Fibroblast of villous mesenchyme (primary cell): ENCODE measurements around the gene ALKBH5. TPM values are rescaled to one million over a fixed set of nuclear protein-coding genes. Genes with fewer than 3 reads are reported as not detected.

Experiments
- DNase-seq: peaks from one replicate; pipeline ENCODE4 v3.0.0-alpha.2; 2010; ENCODE audit warnings: low read depth
- H3K4me3 ChIP-seq: 2 replicates; pipeline ENCODE4 v1.5.1; 2011; ENCODE audit warnings: low read depth, mild to moderate bottlenecking, low read length
- CTCF ChIP-seq: IDR thresholded peaks from 2 replicates; pipeline ENCODE4 v1.5.1; 2012; ENCODE audit warnings: low read depth, mild to moderate bottlenecking, low read length; ENCODE audit not compliant: insufficient read depth
- total RNA-seq: library from RNA; depleted of rRNA; stranded (reverse); fragments of >200 nt; gene quantifications from 2 replicates; pipeline ENCODE4 v1.2.3, GENCODE V29; 2012

Gene ALKBH5
- 113 and 144 TPM in 2 replicates for total RNA-seq

GRCh38 chr17:18183334-18184142 lies at the start of gene ALKBH5:
Gene ALKBH5, plus strand, starts transcription at chr17:18183828. Its CDS starts 416 bp downstream, at chr17:18184244.
- H3K4me3 ChIP-seq = peak within 1 kb of the TSS; percentile 81
- peak; percentile 100 for DNase-seq
- TF ChIP-seq CTCF = peak; percentile 24

GRCh38 chr17:18136357-18136756 lies 47.3 kb upstream of the ALKBH5 start:
- TF ChIP-seq CTCF = no peak
- DNase-seq = no peak
- no peak overlapping the region for H3K4me3 ChIP-seq

GRCh38 chr17:18138065-18138749 lies 45.4 kb upstream of the ALKBH5 start:
- H3K4me3 ChIP-seq = no peak overlapping the region
- DNase-seq = no peak
- TF ChIP-seq CTCF = no peak

- no peak for DNase-seq
- no peak overlapping the region for H3K4me3 ChIP-seq
- no peak for TF ChIP-seq CTCF
These were observed 44.5 kb upstream of the ALKBH5 start for GRCh38 chr17:18139092-18139491.

GRCh38 chr17:18139498-18139897 lies 44.1 kb upstream of the ALKBH5 start:
- no peak for DNase-seq
- no peak overlapping the region for H3K4me3 ChIP-seq
- TF ChIP-seq CTCF = no peak

GRCh38 chr17:18139949-18140348 lies 43.7 kb upstream of the ALKBH5 start:
- peak; percentile 28 for DNase-seq
- TF ChIP-seq CTCF = peak; percentile 30

More at GRCh38 chr17:18139949-18140348, 43.7 kb upstream of the ALKBH5 start:
- H3K4me3 ChIP-seq = no peak overlapping the region
